Activated CD4-positive, alpha-beta T cell treated with anti-CD3 and anti-CD28 coated beads, Interleukin-2, amount 10 ng/mL, durations not matched to agents 24 days and 14 days (primary cell): Measurements from ENCODE around the gene NCR3LG1. TPM values are rescaled to one million over a fixed set of nuclear protein-coding genes. Genes with fewer than 3 reads are reported as not detected.
"Not testable (repeated sequence)": the region's sequence is repeated elsewhere in the genome, so short reads cannot be mapped to it uniquely, and the experiment has no call there.

ENCODE experiments used
- DNase-seq: peaks from one replicate; pipeline ENCODE4 v3.0.0; 2022
- H3K27ac Mint-ChIP-seq: one replicate; pipeline ENCODE4 v1.8.0; 2022; ENCODE audit warnings: mild to moderate bottlenecking, mixed read lengths
- H3K27me3 Mint-ChIP-seq: one replicate; pipeline ENCODE4 v1.8.0; 2022; ENCODE audit warnings: mixed read lengths
- H3K36me3 Mint-ChIP-seq: one replicate; pipeline ENCODE4 v1.8.0; 2022; ENCODE audit warnings: low read depth, mild to moderate bottlenecking, mixed read lengths
- H3K4me1 Mint-ChIP-seq: one replicate; pipeline ENCODE4 v1.8.0; 2021; ENCODE audit warnings: mixed read lengths
- H3K4me3 Mint-ChIP-seq: one replicate; pipeline ENCODE4 v1.8.0; 2022; ENCODE audit warnings: mild to moderate bottlenecking, moderate library complexity, mixed read lengths
- H3K9me3 Mint-ChIP-seq: one replicate; pipeline ENCODE4 v1.8.0; 2021; ENCODE audit warnings: mixed read lengths
- intact Hi-C: fragments of 100-400 bp; cut with micrococcal nuclease; formaldehyde crosslinking; loops from one replicate; pipeline ENCODE4 v1.15.1; 2023
- total RNA-seq: library from RNA; stranded (reverse); gene quantifications from 2 replicates; pipeline ENCODE4 v1.2.3, GENCODE V29; 2022

Gene NCR3LG1
- total RNA-seq, 1 donor from 2014 or later: 4.5 TPM

DNA sequence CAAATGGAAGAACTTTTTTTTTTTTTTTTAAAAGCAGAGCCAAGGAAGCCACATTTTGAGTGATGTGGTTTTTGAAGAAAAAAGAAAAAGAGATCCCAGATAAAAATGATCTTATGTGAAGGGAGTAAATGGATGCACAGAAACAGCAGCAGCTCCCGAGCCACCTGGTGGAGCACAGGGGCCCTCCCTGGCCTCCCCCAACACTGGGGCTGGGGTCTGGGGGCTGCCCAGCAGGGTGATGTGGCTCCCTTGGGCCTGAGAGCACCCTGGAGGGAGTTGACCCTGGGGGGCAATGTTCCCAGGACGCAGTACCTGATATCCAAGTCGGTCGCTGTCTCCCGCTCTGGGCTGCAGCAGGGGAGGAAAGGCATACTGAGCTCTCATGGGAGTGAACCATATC is 63.4 kb downstream of the NCR3LG1 start:
- intact Hi-C loops: no loop called here
- Mint-ChIP-seq H3K27ac (no peak overlapping the region), H3K36me3 (no peaks in the 10 kb centered on the region), H3K4me3 (no peak overlapping the region), H3K9me3 (no peaks in the 10 kb centered on the region), H3K4me1 (peaks cover 31% of the 10 kb centered on the region), H3K27me3 (peaks cover 37% of the 10 kb centered on the region)
- DNase-seq: no peak

GRCh38 chr11:17415523-17416104 is 64.0 kb downstream of the NCR3LG1 start:
- H3K9me3 Mint-ChIP-seq: no peaks in the 10 kb centered on the region
- H3K27me3 Mint-ChIP-seq: peaks cover 37% of the 10 kb centered on the region
- H3K4me1 Mint-ChIP-seq: peaks cover 31% of the 10 kb centered on the region
- no peak overlapping the region for H3K4me3 Mint-ChIP-seq
- H3K27ac Mint-ChIP-seq: no peak overlapping the region
- no peaks in the 10 kb centered on the region for H3K36me3 Mint-ChIP-seq
- no peak for DNase-seq
- intact Hi-C loops: no loop called here

DNA sequence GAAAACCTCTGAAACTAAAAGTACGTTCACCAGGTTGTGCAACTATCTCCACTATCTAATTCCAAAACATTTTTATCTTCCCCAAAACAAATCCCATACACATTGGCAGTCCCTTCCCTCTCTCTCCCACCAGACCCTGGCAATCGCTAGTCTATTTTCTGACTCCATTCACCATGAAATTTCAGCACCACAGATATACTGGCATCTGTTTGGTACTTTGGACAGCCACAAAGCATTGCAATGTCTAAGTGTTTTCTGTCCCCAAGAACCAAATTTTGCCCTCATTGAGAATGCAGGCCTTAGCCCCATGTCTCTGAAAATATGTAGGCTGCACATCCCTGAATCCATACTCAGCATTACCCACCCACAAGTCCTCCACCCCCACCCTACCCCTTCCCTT is 64.9 kb downstream of the NCR3LG1 start:
- H3K36me3 Mint-ChIP-seq: no peaks in the 10 kb centered on the region
- intact Hi-C loops: no loop called here
- DNase-seq: no peak

DNA sequence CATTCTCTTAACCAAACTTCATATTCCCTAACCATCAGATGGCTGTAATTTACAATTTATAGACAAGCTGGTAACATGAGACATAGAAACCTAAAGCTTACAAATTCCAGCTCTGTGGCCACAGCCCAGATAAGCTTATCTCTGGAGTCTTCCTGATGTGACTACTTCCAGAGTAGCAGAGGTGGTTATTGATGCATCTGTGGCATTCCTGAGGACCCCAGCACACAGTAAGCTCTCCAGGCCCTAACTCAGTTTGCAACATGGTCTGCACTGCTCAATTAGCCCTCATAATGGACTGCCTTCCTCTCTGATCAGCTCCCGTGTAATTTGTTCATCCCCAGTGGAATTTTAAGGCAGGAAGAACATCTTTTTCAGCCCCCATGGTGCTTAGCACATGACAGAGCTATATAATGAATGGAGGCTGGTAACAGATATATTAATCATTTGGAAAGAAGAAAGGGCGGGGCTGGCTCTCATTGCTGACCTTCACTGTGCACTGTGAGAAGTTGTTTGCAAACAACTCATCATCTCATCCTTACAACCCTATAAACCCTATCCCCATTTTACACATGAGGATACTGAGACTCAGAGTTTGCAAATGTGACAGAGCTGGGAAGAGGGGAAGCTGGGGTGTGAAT is 67.0 kb downstream of the NCR3LG1 start:
- DNase-seq: no peak
- Mint-ChIP-seq H3K4me1 (peaks cover 27% of the 10 kb centered on the region), H3K27ac (no peak overlapping the region), H3K9me3 (no peaks in the 10 kb centered on the region), H3K36me3 (no peaks in the 10 kb centered on the region), H3K4me3 (no peak overlapping the region), H3K27me3 (peaks cover 53% of the 10 kb centered on the region)
- intact Hi-C loops: no loop called here

More for the DNA sequence above, 64.9 kb downstream of the NCR3LG1 start:
- Mint-ChIP-seq H3K4me3 (no peak overlapping the region), H3K27ac (no peak overlapping the region), H3K4me1 (peaks cover 31% of the 10 kb centered on the region), H3K27me3 (peaks cover 41% of the 10 kb centered on the region), H3K9me3 (no peaks in the 10 kb centered on the region)

DNA sequence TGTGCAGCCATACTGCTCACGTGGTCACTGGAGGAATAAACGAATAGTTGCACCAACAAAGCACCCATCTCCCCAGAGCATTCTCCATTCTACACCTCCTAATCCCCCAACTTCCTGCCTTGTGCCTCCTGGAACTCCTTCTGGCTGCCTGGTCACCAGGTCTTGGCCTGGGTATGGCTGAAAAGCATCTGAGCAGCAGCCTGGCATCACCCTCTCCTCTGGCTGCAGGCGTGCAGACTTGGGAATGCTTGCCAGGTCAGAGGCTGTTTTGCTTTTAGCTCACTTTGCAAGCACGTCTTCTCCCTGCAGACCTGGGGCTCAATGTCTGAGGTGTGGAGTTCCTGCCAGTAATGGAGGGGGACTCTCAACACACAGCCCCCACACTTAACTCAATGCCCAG is 70.2 kb downstream of the NCR3LG1 start:
- intact Hi-C loops: no loop called here
- H3K27ac Mint-ChIP-seq: no peak overlapping the region

GRCh38 chr11:17423533-17424310 is 72.1 kb downstream of the NCR3LG1 start:
- Mint-ChIP-seq H3K27ac (no peak overlapping the region), H3K27me3 (peaks cover 34% of the 10 kb centered on the region), H3K4me1 (peaks cover 16% of the 10 kb centered on the region), H3K4me3 (no peak overlapping the region), H3K9me3 (no peaks in the 10 kb centered on the region), H3K36me3 (no peaks in the 10 kb centered on the region)
- DNase-seq: no peak
- intact Hi-C loops: no loop called here

More for the DNA sequence above, 70.2 kb downstream of the NCR3LG1 start:
- DNase-seq: no peak
- Mint-ChIP-seq H3K4me1 (peaks cover 12% of the 10 kb centered on the region), H3K9me3 (no peaks in the 10 kb centered on the region), H3K27me3 (peaks cover 47% of the 10 kb centered on the region), H3K4me3 (no peak overlapping the region), H3K36me3 (no peaks in the 10 kb centered on the region)

- H3K4me3 Mint-ChIP-seq, H3K36me3 Mint-ChIP-seq, H3K27ac Mint-ChIP-seq, H3K9me3 Mint-ChIP-seq, intact Hi-C loops, DNase-seq: not testable (repeated sequence)
- peaks cover 18% of the 10 kb centered on the region for H3K27me3 Mint-ChIP-seq
- peaks cover 16% of the 10 kb centered on the region for H3K4me1 Mint-ChIP-seq
Observed at GRCh38 chr11:17426233-17426632, 74.6 kb downstream of the NCR3LG1 start.

Other genes with a start within 250 kb of the NCR3LG1 start
- gene PIK3C2A, start 143.8 kb upstream of the NCR3LG1 start, total RNA-seq: 30.3 and 35.3 TPM in 2 replicates
- 48.6 and 52.7 TPM in 2 replicates for gene NUCB2, start 75.1 kb upstream of the NCR3LG1 start, total RNA-seq
- 0.85 and 1.1 TPM in 2 replicates for gene KCNJ11, start 36.9 kb downstream of the NCR3LG1 start, total RNA-seq
- not detected in 2 replicates for gene ABCC8, start 125.0 kb downstream of the NCR3LG1 start, total RNA-seq
- not detected in 2 replicates for gene USH1C, start 192.6 kb downstream of the NCR3LG1 start, total RNA-seq
- gene OTOG, start 195.5 kb downstream of the NCR3LG1 start, total RNA-seq: not detected in 2 replicates